Measurements from ENCODE around the gene POMGNT2.

DNA sequence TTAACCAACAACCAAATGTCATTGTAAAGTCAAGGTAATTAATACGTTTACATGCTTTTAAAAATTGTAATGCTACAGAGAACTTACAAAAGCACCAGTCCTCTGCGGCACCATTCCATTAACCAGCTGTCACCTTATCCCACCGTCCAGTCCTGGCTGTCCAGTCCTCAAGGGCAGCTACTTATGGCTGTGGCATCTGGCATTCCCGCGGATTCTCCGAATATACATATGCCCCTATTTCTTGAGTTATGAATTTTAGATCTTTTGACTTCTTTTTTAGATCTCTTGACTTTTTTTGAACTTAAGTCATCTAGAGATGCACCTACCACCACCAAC is 382 bp upstream of the POMGNT2 start:
- no peak for TF ChIP-seq POLR2A (IDR thresholded peaks at IDR 0.05)
- TF ChIP-seq, protein P1, sequence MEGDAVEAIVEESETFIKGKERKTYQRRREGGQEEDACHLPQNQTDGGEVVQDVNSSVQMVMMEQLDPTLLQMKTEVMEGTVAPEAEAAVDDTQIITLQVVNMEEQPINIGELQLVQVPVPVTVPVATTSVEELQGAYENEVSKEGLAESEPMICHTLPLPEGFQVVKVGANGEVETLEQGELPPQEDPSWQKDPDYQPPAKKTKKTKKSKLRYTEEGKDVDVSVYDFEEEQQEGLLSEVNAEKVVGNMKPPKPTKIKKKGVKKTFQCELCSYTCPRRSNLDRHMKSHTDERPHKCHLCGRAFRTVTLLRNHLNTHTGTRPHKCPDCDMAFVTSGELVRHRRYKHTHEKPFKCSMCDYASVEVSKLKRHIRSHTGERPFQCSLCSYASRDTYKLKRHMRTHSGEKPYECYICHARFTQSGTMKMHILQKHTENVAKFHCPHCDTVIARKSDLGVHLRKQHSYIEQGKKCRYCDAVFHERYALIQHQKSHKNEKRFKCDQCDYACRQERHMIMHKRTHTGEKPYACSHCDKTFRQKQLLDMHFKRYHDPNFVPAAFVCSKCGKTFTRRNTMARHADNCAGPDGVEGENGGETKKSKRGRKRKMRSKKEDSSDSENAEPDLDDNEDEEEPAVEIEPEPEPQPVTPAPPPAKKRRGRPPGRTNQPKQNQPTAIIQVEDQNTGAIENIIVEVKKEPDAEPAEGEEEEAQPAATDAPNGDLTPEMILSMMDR (IDR thresholded peaks at IDR 0.05), result no peak

Measured in body of pancreas (tissue), 4 donors.